OCI-LY7 (cell line): Measurements from ENCODE around the gene LMX1A. TPM values are rescaled to one million over a fixed set of nuclear protein-coding genes. Genes with fewer than 3 reads are reported as not detected.

ENCODE experiments used
- BruUV-seq: library from RNA; stranded (reverse); fragments of 400-500 nt; replicated peaks from 2 replicates; lab custom pipeline; 2021; lab: Mats Ljungman, UMichigan
- CTCF ChIA-PET: fragments of 300-600 bp; sonication (Branson Sonifier 250); formaldehyde crosslinking; loops from one replicate; lab custom pipeline; 2022; ENCODE audit warnings: antibody characterized with exemption; ENCODE audit not compliant: unreplicated experiment; lab: Charles Lee
- POLR2A ChIA-PET: fragments of 300-600 bp; sonication (Branson Sonifier 250); formaldehyde crosslinking; loops from one replicate; lab custom pipeline; 2022; ENCODE audit warnings: antibody characterized with exemption; lab: Charles Lee
- DNase-seq: peaks from one replicate; pipeline ENCODE4 v3.0.0-alpha.2; 2015; ENCODE audit warnings: low spot score
- H2AFZ ChIP-seq: fragments of 200-600 bp; sonication (generic), shearing (Covaris generic); 2 replicates; pipeline ENCODE4 v1.6.1; 2014; ENCODE audit warnings: mild to moderate bottlenecking, antibody characterized with exemption, low read length, moderate library complexity
- H3K27ac ChIP-seq: fragments of 200-600 bp; sonication (generic); 2 replicates; pipeline ENCODE4 v1.5.1; 2014; ENCODE audit warnings: mixed run types, low read depth, mild to moderate bottlenecking, moderate library complexity, low read length, inconsistent platforms; ENCODE audit not compliant: poor library complexity, severe bottlenecking
- H3K36me3 ChIP-seq: fragments of 200-600 bp; sonication (generic); 2 replicates; pipeline ENCODE4 v1.6.1; 2014; ENCODE audit warnings: mild to moderate bottlenecking, antibody characterized with exemption, low read length, moderate library complexity, mixed read lengths; ENCODE audit not compliant: insufficient read depth
- H3K4me1 ChIP-seq: fragments of 200-600 bp; sonication (generic); 2 replicates; pipeline ENCODE4 v1.5.1; 2014; ENCODE audit warnings: mild to moderate bottlenecking, low read length; ENCODE audit not compliant: insufficient read depth, poor library complexity, severe bottlenecking
- H3K4me2 ChIP-seq: fragments of 200-600 bp; sonication (generic); 2 replicates; pipeline ENCODE4 v1.6.1; 2014; ENCODE audit warnings: mild to moderate bottlenecking, low read length
- H3K4me3 ChIP-seq: fragments of 200-600 bp; sonication (generic); 2 replicates; pipeline ENCODE4 v1.5.1; 2014; ENCODE audit warnings: mild to moderate bottlenecking, low read depth, low read length; ENCODE audit not compliant: poor library complexity, severe bottlenecking
- H3K79me2 ChIP-seq: fragments of 200-600 bp; sonication (generic); 2 replicates; pipeline ENCODE4 v1.6.1; 2016; ENCODE audit warnings: low read depth, mild to moderate bottlenecking, low read length, moderate library complexity, mixed read lengths; ENCODE audit not compliant: insufficient read depth
- H3K9me2 ChIP-seq: fragments of 200-600 bp; sonication (generic); 2 replicates; pipeline ENCODE4 v1.6.1; 2016; ENCODE audit warnings: mild to moderate bottlenecking, low read length, mixed read lengths; ENCODE audit not compliant: insufficient read depth
- H3K9me3 ChIP-seq: fragments of 200-600 bp; sonication (generic); 2 replicates; pipeline ENCODE4 v1.6.1; 2014; ENCODE audit warnings: mild to moderate bottlenecking, mixed run types, low read length, mixed read lengths
- H4K20me1 ChIP-seq: fragments of 200-600 bp; sonication (generic); 2 replicates; pipeline ENCODE4 v1.6.1; 2014; ENCODE audit warnings: mild to moderate bottlenecking, antibody characterized with exemption, low read length, moderate library complexity, mixed read lengths; ENCODE audit not compliant: insufficient read depth
- CTCF ChIP-seq: fragments of 200-600 bp; sonication (generic); conservative IDR thresholded peaks from 2 replicates; pipeline ENCODE4 v1.5.1; 2014; ENCODE audit warnings: mild to moderate bottlenecking, antibody characterized with exemption, low read length, moderate library complexity, mixed read lengths
- EZH2phosphoT487 ChIP-seq: fragments of 200-600 bp; sonication (generic); IDR thresholded peaks from 2 replicates; pipeline ENCODE4 v1.6.1; 2018; ENCODE audit warnings: low read depth, borderline replicate concordance, mild to moderate bottlenecking, mixed run types, antibody characterized with exemption, low read length, moderate library complexity, mixed read lengths
- intact Hi-C: fragments of 100-400 bp; cut with micrococcal nuclease; formaldehyde crosslinking; loops from one replicate; pipeline ENCODE4 v1.10.0; 2022; ENCODE audit not compliant: unreplicated experiment
- total RNA-seq, 2 experiments: library from RNA; depleted of rRNA in 1 of 2; stranded (reverse); fragments of >200 nt in 1 of 2; shearing (Covaris generic) in 1 of 2; gene quantifications; 2 replicates each; pipeline ENCODE4 v1.2.3, GENCODE V29; 2014 to 2022

LMX1A gene
- total RNA-seq, 2 experiments from 2014 or later: not detected

- Histone ChIP-seq H3K9me2 (no peaks in the 10 kb centered on the region), H4K20me1 (no peaks in the 10 kb centered on the region), H3K27ac (no peak overlapping the region), H3K9me3 (no peaks in the 10 kb centered on the region), H3K4me2 (no peak overlapping the region), H2AFZ (no peak overlapping the region), H3K4me3 (no peak overlapping the region), H3K4me1 (no peaks in the 10 kb centered on the region), H3K79me2 (no peaks in the 10 kb centered on the region), H3K36me3 (no peaks in the 10 kb centered on the region)
- intact Hi-C loops: loop anchor here (10.0 kb wide), 1 partner anchor 105 kb away; no protein-coding TSS in a partner anchor
- TF ChIP-seq CTCF (no peak), EZH2phosphoT487 (no peak)
- CTCF ChIA-PET: no interaction called here
- no TSS peak for BruUV-seq
- DNase-seq: no peak
- POLR2A ChIA-PET: no interaction called here
Measured at GRCh38 chr1:165259706-165260428, 96.6 kb downstream of the LMX1A start.

- BruUV-seq: no TSS peak
- Histone ChIP-seq H3K4me2 (no peak overlapping the region), H3K4me3 (no peak overlapping the region), H3K9me3 (no peaks in the 10 kb centered on the region), H3K79me2 (no peaks in the 10 kb centered on the region), H3K36me3 (no peaks in the 10 kb centered on the region), H3K9me2 (no peaks in the 10 kb centered on the region), H3K27ac (no peak overlapping the region), H3K4me1 (no peaks in the 10 kb centered on the region), H2AFZ (no peak overlapping the region), H4K20me1 (no peaks in the 10 kb centered on the region)
- DNase-seq: no peak
- intact Hi-C loops: loop anchor here (10.0 kb wide), 1 partner anchor 106 kb away; no protein-coding TSS in a partner anchor
- no peak for TF ChIP-seq EZH2phosphoT487
- TF ChIP-seq CTCF: no peak
- ChIA-PET CTCF (no interaction called here), POLR2A (no interaction called here)
Measured at GRCh38 chr1:165259236-165259635, 97.3 kb downstream of the LMX1A start.

GRCh38 chr1:165257969-165258459 is 98.5 kb downstream of the LMX1A start:
- peak; percentile 44 for DNase-seq
- H3K4me1 ChIP-seq: no peaks in the 10 kb centered on the region
- intact Hi-C loops: loop anchor here (10.0 kb wide), 1 partner anchor 107 kb away; no protein-coding TSS in a partner anchor
- no peak overlapping the region for H3K4me2 ChIP-seq
- H3K79me2 ChIP-seq: no peaks in the 10 kb centered on the region
- H3K4me3 ChIP-seq: no peak overlapping the region
- H3K9me3 ChIP-seq: no peaks in the 10 kb centered on the region
- no peaks in the 10 kb centered on the region for H3K36me3 ChIP-seq
- BruUV-seq: no TSS peak
- no peak overlapping the region for H2AFZ ChIP-seq
- H4K20me1 ChIP-seq: no peaks in the 10 kb centered on the region
- no peak for TF ChIP-seq EZH2phosphoT487
- peak; percentile 88 for TF ChIP-seq CTCF
- POLR2A ChIA-PET: interaction anchor here (0.6 to 1.0 kb wide), 3 partner anchors 14 to 585 kb away, joined by 3 to 5 read pairs (median 3); no protein-coding TSS in a partner anchor
- no peaks in the 10 kb centered on the region for H3K9me2 ChIP-seq
- H3K27ac ChIP-seq: no peak overlapping the region
- CTCF ChIA-PET: no interaction called here
